PC-3 (cell line): Measurements from ENCODE around the gene MSMP.

Source experiments
- CTCF ChIP-seq: fragments of 300-600 bp; sonication (generic); conservative IDR thresholded peaks from 2 replicates; pipeline ENCODE4 v1.5.1; 2017; ENCODE audit warnings: antibody characterized with exemption, low read depth, mild to moderate bottlenecking, low read length
- EZH2 ChIP-seq: fragments of 300-600 bp; sonication (generic); IDR thresholded peaks from one replicate; pipeline ENCODE4 v1.6.1; 2017; ENCODE audit warnings: antibody characterized with exemption, mild to moderate bottlenecking, low read length; ENCODE audit not compliant: unreplicated experiment
- EZH2phosphoT487 ChIP-seq: fragments of 300-600 bp; sonication (generic); IDR thresholded peaks from 2 replicates; pipeline ENCODE4 v1.6.1; 2018; ENCODE audit warnings: mild to moderate bottlenecking, antibody characterized with exemption, low read length, borderline replicate concordance

DNA sequence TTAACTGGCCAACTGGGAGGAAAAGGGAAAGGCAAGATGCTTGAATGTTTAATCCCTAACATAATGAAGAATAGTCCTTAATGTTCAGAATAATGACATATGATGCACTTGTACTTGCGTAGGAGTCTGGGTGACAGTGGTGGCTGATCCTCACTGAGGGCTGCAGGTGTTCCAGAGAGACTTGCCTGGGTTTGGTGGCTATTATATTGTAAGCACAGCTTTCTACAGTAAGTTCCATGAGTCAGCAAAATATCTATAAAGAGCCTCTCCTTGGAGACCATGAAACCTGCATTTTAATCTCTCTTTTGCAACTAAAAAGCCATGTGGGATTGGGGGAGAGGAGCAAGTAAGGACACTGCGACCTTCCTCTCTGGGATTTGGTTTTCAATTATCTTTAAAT, 35.5 kb upstream of the MSMP start:
- TF ChIP-seq EZH2 = no peak
- TF ChIP-seq EZH2phosphoT487 = no peak
- TF ChIP-seq CTCF = no peak
